NCI-H510A treated with DMSO at 0.1 percent for 48 hours (cell line): Measurements from ENCODE around the gene TMC4.

Experiments used
- DNase-seq: peaks from one replicate; lab custom pipeline; 2025; lab: John Stamatoyannopoulos, UW

Gene TMC4

DNA sequence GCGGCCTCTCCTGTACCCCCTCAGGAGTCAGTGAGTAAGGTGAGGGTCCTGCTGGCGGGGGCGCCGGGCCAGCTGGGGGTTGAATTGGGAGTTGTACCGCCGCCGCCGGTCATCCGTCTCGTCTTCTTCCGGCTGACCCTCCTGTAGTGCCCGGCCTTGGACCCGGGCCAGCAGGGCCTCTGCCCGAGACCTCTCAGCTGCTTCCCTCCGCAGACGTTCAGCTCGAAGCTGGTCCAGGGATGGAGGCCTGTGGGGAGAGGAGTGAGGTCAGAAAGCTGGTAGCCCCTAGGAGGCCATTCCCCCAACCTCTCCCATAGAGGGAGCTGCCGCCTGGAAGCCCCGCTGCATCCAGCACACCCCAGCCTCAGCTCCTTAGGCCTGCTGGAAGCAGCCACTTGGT, 17.3 kb downstream of the TMC4 start:
- DNase-seq, result no peak

- no peak for DNase-seq
Measured at GRCh38 chr19:54154603-54155345, 18.2 kb downstream of the TMC4 start.

- no peak for DNase-seq
Measured at GRCh38 chr19:54153731-54154326, 19.1 kb downstream of the TMC4 start.

DNA sequence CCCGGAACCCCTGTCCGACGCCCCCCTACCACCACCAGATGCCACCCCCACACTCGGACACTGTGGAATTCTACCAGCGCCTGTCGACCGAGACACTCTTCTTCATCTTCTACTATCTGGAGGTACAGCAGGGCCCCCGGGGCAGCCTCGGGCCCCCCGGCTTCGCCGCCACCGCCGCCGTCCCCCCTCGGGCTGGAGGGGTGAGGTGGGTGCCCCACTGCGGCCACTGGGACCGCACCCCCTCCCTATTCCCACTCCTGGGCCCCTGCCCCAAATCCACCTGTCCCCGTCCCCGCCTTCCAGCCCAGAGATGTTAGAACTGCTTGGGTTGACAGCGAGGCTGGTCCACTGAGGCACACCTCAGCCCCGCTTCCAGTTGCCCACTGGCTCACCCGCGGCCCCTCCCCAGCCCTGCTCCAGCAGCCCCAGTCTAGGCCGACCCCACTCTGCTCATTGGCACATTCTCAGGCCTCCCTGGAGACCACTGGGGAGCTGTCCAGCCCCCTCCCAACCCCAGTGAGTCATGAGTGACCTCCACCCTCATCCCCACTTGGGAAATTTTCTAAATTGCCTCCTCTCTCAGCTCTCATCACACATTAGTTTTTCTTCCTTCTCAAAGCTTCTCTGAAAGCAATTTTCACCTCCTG, 20.0 kb downstream of the TMC4 start:
- DNase-seq, result no peak

DNA sequence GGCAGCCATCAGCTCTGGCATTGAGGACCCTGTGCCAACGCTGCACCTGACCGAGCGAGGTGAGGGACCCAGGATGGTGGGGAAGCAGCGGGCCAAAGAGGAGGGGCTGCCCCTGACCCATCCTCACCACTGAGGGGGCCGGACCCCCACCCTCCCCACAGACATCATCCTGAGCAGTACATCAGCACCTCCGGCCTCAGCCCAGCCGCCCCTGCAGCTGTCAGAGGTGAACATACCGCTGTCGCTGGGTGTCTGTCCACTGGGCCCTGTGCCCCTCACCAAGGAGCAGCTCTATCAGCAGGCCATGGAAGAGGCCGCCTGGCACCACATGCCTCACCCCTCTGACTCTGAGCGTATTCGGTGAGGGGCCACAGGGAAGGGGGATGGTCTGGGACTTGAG, 20.7 kb downstream of the TMC4 start:
- DNase-seq, result no peak

DNA sequence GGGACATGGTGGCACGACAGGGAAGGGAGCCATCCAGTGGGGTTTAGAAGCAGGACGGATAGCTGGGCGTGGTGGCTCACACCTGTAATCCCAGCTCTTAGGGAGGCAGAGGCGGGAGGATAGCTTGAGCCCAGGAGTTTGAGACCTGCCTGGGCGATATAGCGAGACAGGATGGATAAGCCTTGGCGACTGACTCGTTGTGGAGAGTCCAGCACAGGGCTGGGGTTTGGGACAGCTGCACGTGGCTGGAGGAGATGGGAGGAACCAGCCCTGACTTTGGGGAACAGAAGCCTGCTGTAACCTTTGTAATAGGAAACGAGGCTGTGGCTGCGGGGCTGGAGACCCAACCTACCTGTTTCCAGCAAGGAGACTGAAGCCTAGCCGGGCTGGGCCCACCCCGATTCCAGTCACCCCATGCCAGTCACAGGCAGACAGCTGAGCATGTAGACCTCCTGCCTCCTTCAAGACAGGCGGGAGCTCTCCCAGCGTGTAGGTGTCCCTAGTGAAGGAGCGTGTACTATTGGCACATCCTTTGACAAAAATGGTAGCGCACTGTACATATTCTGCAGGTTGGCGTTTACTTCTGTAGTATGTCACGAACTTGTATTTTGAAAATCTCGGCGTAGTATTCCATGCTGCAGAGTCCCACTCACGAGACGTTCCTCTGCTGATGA, 21.5 kb downstream of the TMC4 start:
- DNase-seq, result no peak

DNA sequence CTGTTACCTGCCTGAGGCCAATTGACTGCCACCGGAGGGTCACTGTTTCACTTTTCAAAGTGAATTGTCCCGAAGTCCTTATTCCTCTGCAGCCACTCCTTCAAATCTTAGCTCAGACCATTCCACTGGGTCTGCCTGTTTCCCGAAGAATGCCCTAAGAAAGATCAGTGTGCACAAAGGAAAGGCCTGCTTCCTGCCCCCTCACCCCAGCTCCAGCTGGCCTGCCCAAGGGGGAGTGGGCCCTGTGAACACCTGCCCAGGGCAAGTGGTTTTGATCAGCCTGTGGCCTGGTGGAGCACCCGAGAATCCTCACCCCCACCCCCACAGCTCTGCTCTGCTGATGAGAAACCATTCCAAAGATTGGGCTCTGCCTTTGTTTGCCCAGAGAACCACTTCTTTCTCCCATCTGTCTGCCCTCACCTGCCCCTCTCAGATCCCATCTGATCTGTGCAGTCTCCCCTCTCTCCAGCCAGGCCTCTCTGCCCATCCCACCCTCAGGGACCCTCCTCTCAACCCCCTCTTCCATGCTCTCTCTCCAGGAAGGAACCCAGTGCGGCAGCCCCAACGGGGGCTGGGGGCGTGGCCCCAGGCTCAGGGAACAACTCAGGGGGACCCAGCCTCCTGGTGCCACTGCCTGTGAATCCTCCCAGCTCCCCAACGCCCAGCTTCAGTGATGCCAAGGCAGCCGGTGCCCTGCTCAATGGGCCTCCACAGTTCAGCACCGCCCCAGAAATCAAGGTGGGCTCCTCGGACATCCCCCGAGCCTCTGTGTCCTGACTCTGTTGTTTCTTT, 23.7 kb downstream of the TMC4 start:
- DNase-seq, result no peak

DNA sequence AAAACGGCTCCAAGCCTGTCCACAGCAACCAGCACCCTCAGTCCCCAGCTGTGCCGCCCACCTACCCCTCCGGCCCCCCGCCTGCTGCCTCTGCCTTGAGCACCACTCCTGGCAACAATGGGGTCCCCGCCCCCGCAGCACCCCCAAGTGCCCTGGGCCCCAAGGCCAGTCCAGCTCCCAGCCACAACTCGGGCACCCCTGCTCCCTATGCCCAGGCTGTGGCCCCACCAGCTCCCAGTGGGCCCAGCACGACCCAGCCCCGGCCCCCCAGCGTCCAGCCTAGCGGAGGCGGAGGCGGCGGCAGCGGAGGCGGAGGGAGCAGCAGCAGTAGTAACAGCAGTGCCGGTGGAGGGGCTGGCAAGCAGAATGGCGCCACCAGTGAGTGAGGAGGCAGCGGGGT, 24.8 kb downstream of the TMC4 start:
- no peak for DNase-seq

- no peak for DNase-seq
Measured at GRCh38 chr19:54147676-54148075, 25.3 kb downstream of the TMC4 start.

DNA sequence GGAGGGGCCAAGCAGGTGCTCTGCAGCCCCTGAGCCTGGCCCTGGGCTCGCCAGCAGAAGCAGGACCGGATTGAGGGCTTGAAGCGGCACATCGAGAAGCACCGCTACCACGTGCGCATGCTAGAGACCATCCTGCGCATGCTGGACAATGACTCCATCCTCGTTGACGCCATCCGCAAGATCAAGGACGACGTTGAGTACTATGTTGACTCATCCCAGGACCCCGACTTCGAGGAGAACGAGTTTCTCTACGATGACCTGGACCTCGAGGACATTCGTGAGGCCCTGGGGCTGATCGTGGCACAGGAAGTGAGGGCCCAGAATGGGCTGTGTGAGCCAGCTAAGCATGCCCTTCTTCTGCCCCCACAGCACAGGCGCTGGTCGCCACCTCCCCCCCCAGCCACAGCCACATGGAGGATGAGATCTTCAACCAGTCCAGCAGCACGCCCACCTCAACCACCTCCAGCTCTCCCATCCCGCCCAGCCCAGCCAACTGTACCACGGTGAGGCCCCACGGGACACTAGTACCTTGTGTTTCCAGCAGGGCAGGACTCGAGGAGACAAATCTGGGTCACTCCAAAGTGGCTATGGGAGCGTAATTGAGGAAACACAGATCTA, 27.3 kb downstream of the TMC4 start:
- DNase-seq, result no peak

DNA sequence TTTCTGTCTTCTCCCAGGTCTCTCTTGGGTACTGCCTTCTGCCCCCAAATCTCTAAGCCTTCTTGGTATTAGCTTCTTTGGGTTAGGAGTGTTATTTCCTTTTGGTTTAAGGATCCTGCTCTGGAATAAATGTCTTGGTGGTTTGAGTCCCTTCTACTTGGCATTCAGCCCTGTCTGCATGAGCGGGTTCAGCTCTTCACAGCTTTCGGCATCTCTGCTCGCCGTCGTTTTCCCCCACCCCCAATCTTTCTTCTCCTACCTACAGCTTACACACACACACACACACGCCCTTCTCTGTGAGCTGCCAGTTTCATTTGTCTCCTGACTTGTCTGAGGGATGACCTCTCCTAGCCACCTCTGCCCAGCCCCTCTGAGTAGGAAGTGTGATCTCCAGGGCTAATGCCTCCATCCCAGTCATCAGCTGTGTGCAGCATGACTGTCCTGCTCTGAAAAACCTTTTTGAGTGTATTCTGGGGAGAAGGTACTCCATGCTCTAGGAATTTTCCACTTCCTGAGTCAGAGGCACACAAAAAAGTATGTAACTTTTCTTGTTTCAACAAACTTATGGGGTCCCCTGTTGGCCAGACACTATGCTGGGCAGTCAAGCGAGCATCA, 30.7 kb downstream of the TMC4 start:
- no peak for DNase-seq

GRCh38 chr19:54141356-54141755, 31.6 kb downstream of the TMC4 start:
- DNase-seq, result no peak

GRCh38 chr19:54138489-54139256, 34.3 kb downstream of the TMC4 start:
- DNase-seq, result no peak

GRCh38 chr19:54137699-54138488, 35.1 kb downstream of the TMC4 start, which contains the start of gene CNOT3:
Gene CNOT3, plus strand, starts transcription at chr19:54137762. Its CDS starts 5,217 bp downstream, at chr19:54142979.
- no peak for DNase-seq

DNA sequence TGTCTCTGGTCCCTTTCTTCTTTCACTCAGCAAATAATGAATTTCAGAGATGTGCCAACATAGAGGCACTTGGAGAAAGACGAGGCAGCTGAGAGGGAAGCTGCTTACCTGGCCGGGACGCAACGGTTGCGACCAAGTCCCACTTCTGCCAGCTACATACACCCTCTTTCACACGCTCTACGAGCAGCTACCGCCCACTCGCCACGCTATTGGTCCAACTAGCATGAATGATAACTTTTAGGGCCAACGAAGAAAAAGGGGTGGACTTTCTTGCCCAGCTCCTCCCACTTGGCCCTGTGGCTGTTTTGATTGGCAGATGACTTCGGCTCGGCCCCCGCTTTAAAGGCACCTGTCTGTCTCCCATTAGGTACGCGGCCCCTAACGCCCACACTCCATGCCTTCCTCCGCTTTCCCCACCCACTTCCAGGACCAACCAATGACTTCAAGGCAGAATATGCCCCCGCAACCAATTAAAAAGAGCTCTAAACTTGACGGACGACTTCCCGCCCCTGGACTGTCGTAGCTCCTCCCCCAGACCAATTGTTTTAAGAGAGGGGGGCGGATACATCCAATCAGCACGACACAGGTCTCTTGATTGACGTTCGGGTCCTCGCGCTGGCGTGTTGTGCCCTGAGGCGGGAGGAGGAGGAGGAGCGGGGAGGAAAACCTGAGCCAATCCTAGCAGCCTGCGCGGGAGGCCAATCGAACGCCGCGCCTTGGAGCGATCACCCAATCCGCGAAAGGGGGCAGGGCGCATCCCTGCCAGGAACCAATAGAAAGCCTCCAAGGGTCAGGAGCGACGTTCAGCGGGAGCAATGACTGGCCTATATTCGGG, 35.9 kb downstream of the TMC4 start:
- peak; percentile 99 for DNase-seq

GRCh38 chr19:54136086-54136863, 36.7 kb downstream of the TMC4 start:
- DNase-seq, result peak; percentile 35

DNA sequence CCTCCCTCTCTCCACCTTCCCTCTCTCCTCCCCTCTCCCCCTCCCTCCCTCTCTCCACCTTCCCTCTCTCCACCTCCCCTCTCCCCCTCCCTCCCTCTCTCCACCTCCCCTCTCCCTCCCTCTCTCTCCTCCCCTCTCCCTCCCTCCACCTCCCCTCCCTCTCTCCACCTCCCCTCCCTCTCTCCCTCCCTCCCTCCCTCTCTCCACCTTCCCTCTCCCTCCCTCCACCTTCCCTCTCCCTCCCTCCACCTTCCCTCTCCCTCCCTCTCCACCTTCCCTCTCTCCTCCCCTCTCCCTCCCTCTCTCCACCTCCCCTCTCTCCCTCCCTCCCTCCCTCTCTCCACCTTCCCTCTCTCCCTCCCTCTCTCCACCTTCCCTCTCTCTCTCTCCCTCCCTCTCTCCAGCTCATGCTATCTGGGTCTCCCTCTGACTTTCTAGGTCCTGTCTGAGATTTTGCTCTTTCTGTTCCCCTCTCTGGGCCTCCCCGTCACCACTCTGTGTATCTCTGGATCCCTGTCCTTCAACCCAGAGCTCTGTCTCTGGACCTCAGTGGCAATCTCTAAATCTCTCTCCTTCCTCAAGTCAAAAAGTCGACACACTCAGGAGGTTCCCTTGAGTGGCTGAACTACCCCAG, 38.9 kb downstream of the TMC4 start:
- no peak for DNase-seq
